DND-41 (cell line): Measurements from ENCODE around the gene TCHHL1.

Experiments used
- ATAC-seq: fragments of 200-7000 bp; cut with Tn5 transposase; 3 replicates; pipeline ENCODE4 v1.9.1; 2021; ENCODE audit warnings: low read depth; ENCODE audit not compliant: insufficient read depth
- DNase-seq: peaks from one replicate; pipeline ENCODE4 v3.0.0-alpha.2; 2020
- H2AFZ ChIP-seq: 2 replicates; pipeline ENCODE4 v1.6.0; 2012; ENCODE audit warnings: low read depth, low read length
- H3K27ac ChIP-seq: 2 replicates; pipeline ENCODE4 v1.5.1; 2012; ENCODE audit warnings: low read length, inconsistent platforms
- H3K27me3 ChIP-seq: fragments of 200-600 bp; sonication (generic); 2 replicates; pipeline ENCODE4 v1.6.0; 2012; ENCODE audit warnings: low read length, mild to moderate bottlenecking, inconsistent platforms; ENCODE audit not compliant: insufficient read depth, poor library complexity
- H3K36me3 ChIP-seq: 2 replicates; pipeline ENCODE4 v1.5.1; 2012; ENCODE audit warnings: low read length, inconsistent platforms; ENCODE audit not compliant: insufficient read depth
- H3K4me1 ChIP-seq: 2 replicates; pipeline ENCODE4 v1.5.1; 2012; ENCODE audit warnings: mild to moderate bottlenecking, low read length; ENCODE audit not compliant: insufficient read depth
- H3K4me2 ChIP-seq: 2 replicates; pipeline ENCODE4 v1.6.0; 2012; ENCODE audit warnings: mild to moderate bottlenecking, moderate library complexity, low read length, inconsistent platforms; ENCODE audit not compliant: insufficient read depth
- H3K4me3 ChIP-seq, 2 experiments: fragments of 200-600 bp in 1 of 2; shearing (Covaris generic) in 1 of 2; 2 replicates each; pipeline ENCODE4 v1.5.1; 2012 to 2016; ENCODE audit warnings: inconsistent platforms in 2 of 2, low read length in 2 of 2, mild to moderate bottlenecking in 2 of 2, low read depth in 1 of 2, moderate library complexity in 1 of 2
- H3K79me2 ChIP-seq: 2 replicates; pipeline ENCODE4 v1.6.0; 2012; ENCODE audit warnings: low read length, inconsistent platforms; ENCODE audit not compliant: insufficient read depth
- H3K9ac ChIP-seq: 2 replicates; pipeline ENCODE4 v1.6.0; 2012; ENCODE audit warnings: low read depth, mild to moderate bottlenecking, inconsistent platforms, low read length, moderate library complexity
- H3K9me3 ChIP-seq: 2 replicates; pipeline ENCODE4 v1.5.1; 2012; ENCODE audit warnings: low read length, moderate library complexity, mild to moderate bottlenecking, inconsistent platforms; ENCODE audit not compliant: insufficient read depth, severe bottlenecking
- H4K20me1 ChIP-seq: 2 replicates; pipeline ENCODE4 v1.6.0; 2012; ENCODE audit warnings: low read length; ENCODE audit not compliant: insufficient read depth
- EZH2 ChIP-seq: IDR thresholded peaks from 3 replicates; pipeline ENCODE4 v1.6.1; 2012; ENCODE audit warnings: borderline replicate concordance, low read depth, mild to moderate bottlenecking, moderate library complexity, low read length, inconsistent platforms; ENCODE audit not compliant: severe bottlenecking
- TF ChIP-seq, protein P1 (sequence below): IDR thresholded peaks from 2 replicates; pipeline ENCODE4 v1.5.1; 2012; ENCODE audit warnings: borderline replicate concordance, low read length, moderate library complexity, mild to moderate bottlenecking; ENCODE audit not compliant: poor library complexity, severe bottlenecking; ENCODE audit errors: extremely low read depth

The TCHHL1 gene

DNA sequence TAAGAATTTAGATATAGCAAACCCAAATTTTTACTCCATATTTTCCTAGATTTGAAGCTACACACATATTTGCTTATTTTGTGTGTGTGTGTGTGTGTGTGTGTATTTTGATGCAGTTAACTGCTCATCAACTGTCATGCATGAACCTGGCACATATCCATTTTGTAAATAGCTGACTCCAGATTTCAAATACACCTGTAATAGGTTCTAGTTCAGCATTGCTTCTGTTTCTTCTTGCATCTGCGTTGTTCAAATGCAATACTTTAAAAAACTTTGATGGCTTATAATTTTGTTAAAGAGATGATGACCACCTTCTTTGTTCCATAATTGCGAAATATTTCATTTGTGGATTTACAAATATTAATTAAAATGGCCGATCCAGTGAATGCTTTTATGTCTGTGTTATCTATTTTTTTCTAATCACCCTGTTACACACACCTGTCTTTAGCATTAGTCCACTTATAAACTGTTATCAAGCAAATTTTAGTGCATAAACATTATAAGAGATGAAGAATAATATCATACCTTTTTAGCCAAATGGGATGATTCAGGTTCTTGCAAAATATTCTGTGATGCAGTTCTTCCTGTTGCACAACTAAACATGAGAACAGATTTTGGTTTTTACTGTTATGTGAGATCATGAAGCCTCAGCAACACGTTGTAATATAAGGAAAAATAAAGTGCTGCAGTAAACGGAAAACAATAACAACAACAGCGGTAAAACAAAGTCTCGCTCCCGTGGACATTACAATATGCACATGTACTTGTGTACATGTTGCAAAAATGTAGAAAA, 39.4 kb downstream of the TCHHL1 start:
- H3K79me2 ChIP-seq, result no peaks in the 10 kb centered on the region
- no peak overlapping the region for H3K4me2 ChIP-seq
- no peak overlapping the region for H3K9ac ChIP-seq
- DNase-seq, result no peak
- H3K4me1 ChIP-seq, result peaks cover 28% of the 10 kb centered on the region
- no peak overlapping the region for H3K27ac ChIP-seq
- H4K20me1 ChIP-seq, result no peaks in the 10 kb centered on the region
- peaks cover 16% of the 10 kb centered on the region for H3K27me3 ChIP-seq
- no peak overlapping the region for H3K4me3 ChIP-seq
- H3K9me3 ChIP-seq, result no peaks in the 10 kb centered on the region
- TF ChIP-seq, protein P1, sequence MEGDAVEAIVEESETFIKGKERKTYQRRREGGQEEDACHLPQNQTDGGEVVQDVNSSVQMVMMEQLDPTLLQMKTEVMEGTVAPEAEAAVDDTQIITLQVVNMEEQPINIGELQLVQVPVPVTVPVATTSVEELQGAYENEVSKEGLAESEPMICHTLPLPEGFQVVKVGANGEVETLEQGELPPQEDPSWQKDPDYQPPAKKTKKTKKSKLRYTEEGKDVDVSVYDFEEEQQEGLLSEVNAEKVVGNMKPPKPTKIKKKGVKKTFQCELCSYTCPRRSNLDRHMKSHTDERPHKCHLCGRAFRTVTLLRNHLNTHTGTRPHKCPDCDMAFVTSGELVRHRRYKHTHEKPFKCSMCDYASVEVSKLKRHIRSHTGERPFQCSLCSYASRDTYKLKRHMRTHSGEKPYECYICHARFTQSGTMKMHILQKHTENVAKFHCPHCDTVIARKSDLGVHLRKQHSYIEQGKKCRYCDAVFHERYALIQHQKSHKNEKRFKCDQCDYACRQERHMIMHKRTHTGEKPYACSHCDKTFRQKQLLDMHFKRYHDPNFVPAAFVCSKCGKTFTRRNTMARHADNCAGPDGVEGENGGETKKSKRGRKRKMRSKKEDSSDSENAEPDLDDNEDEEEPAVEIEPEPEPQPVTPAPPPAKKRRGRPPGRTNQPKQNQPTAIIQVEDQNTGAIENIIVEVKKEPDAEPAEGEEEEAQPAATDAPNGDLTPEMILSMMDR, result no peak
- TF ChIP-seq EZH2, result no peak
- no peak for ATAC-seq
- H3K36me3 ChIP-seq, result no peaks in the 10 kb centered on the region
- H2AFZ ChIP-seq, result no peak overlapping the region

DNA sequence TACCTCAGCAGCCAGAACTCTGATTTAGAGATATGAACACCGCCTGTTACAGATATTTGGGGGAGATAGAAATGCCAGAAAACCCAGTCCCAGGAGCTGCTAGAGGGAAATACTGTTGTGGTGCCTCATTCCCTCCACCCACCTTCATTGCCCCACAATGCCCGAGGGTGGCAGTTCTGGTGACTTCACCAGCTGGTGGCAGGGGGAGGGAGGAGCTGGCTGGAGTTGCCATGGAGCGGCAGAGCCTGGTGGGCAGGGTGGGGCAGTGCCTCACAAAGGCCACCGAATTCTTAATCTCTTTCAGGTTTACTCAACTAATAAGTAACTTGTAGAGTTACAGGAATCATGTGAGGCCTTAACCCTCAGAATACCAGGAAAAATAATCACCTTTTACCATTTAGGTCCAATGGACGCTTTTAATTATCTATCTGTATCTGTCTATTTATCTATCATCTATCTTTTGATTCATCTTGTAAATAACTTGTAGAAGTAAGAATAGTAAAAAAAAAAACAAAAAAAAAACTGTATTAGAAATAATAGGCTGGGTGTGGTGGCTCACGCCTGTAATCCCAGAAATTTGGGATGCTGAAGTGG, 40.4 kb downstream of the TCHHL1 start:
- Histone ChIP-seq H3K27ac (peak overlapping the region; percentile 89), H3K27me3 (peaks cover 11% of the 10 kb centered on the region), H3K4me3 (peak overlapping the region in 1 of 2 experiments; percentile 48; a peak in 2 of 4 replicates), H3K9ac (peak overlapping the region; percentile 60), H3K36me3 (no peaks in the 10 kb centered on the region), H2AFZ (peak overlapping the region; percentile 74), H4K20me1 (no peaks in the 10 kb centered on the region), H3K79me2 (no peaks in the 10 kb centered on the region), H3K4me2 (peak overlapping the region; percentile 66), H3K9me3 (no peaks in the 10 kb centered on the region), H3K4me1 (peaks cover 28% of the 10 kb centered on the region)
- DNase-seq (peak; percentile 76), ATAC-seq (peak; percentile 56)
- TF ChIP-seq EZH2, result no peak
- TF ChIP-seq, protein P1, result no peak

DNA sequence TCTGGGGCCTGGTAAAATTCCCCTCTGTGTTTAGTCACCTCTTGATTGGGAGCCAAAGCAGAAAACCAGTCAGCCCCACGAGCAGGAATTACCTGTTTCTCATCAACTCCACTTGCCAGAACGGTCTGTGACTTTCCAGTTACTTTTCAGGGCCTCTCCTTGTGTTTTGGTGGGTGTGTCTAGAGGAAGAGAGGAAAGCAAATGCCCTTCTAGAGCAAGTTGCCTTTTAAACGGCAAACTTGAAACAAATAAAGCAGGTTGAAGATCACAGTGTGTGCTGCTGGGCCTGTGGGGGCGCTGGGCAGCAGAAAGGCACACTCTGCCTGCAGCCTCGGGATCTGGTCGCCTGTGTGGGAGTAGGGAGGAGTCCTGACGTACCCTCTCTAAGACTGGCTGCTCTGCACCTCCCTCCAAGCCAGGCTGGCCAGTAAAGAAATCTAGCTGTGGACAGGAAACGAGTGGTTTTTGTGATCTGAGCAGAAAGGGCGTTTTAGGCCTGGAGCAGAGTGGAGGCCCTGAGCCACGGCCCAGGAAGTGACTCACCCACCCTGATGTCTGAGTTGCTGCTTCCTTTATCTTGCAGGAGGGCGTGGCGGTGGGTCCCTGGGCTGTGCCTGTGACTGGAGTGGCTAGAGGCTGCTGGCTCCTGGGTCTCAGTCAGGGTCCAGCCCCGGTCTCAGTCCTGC, 41.0 kb downstream of the TCHHL1 start:
- Histone ChIP-seq H3K4me1 (peaks cover 28% of the 10 kb centered on the region), H3K9me3 (no peaks in the 10 kb centered on the region), H2AFZ (peak overlapping the region; percentile 74), H3K4me3 (peak overlapping the region in 1 of 2 experiments; percentile 48; a peak in 2 of 4 replicates), H4K20me1 (no peaks in the 10 kb centered on the region), H3K9ac (peak overlapping the region; percentile 60), H3K79me2 (no peaks in the 10 kb centered on the region), H3K27ac (peak overlapping the region; percentile 89), H3K4me2 (peak overlapping the region; percentile 66), H3K27me3 (peaks cover 6% of the 10 kb centered on the region), H3K36me3 (no peaks in the 10 kb centered on the region)
- TF ChIP-seq EZH2, result no peak
- TF ChIP-seq, protein P1, result peak; percentile 81
- ATAC-seq (peak; percentile 94), DNase-seq (peak; percentile 90)
